Gastroesophageal sphincter (tissue), 3 donors: ENCODE results near the gene ABAT.

ENCODE experiments used
- CTCF ChIP-seq, 4 experiments: fragments of 200-600 bp in 2 of 4; fragments of 450-650 bp in 2 of 4; sonication (generic) in 1 of 4; IDR thresholded peaks; one replicate each; pipeline ENCODE4 v1.5.1; 2017 to 2019; ENCODE audit warnings: antibody characterized with exemption in 4 of 4, mild to moderate bottlenecking in 2 of 4, moderate library complexity in 2 of 4
- EP300 ChIP-seq: sonication (generic); formaldehyde crosslinking; IDR thresholded peaks from one replicate; pipeline ENCODE4 v1.6.1; 2017; ENCODE audit warnings: antibody characterized with exemption, mild to moderate bottlenecking
- POLR2A ChIP-seq, 2 donors: fragments of 450-650 bp; IDR thresholded peaks; one replicate each; pipeline ENCODE4 v1.6.1; 2017; ENCODE audit warnings: antibody characterized with exemption in 2 of 2, mild to moderate bottlenecking in 2 of 2, moderate library complexity in 1 of 2
- POLR2AphosphoS5 ChIP-seq: sonication (generic); formaldehyde crosslinking; IDR thresholded peaks from one replicate; pipeline ENCODE4 v1.6.1; 2017; ENCODE audit warnings: antibody characterized with exemption

GRCh38 chr16:8665529-8665928 is 8.9 kb upstream of the ABAT start:
- no peak for TF ChIP-seq CTCF (IDR thresholded peaks at IDR 0.05)
- TF ChIP-seq POLR2A (IDR thresholded peaks at IDR 0.05): no peak
- no peak for TF ChIP-seq EP300
- no peak for TF ChIP-seq POLR2AphosphoS5
